ENCODE data around the gene GOLGA8S.
"Not testable (repeated sequence)": the region's sequence is repeated elsewhere in the genome, so short reads cannot be mapped to it uniquely, and the experiment has no call there.

GOLGA8S gene

DNA sequence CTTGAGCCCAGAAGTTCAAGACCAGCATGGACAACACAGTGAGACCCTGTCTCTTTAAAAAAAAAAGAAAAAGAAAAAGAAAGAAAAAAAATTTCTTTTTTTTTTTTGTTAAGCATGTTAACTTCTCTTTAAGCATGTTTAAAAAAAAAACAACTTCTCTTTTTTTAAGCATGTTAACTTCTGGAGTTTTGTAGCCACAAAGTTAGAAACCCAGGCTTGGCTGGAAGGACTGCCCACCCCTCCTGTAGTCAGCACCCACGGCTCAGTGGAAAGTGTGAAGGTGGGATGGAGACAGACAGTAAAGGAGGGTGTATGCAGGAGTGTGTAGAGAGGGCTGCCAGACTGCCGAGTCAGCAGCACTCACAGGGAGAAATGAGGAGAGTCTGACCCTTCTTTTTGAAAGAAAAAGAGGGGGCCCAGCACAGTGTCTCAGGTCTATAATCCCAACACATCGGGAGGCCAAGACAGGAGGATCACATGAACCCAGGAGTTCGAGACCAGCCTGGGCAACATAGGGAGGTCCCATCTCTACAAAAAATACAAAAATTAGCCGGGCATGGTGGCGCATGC lies 33.2 kb downstream of the GOLGA8S start:
- DNase-seq (ENCODE audit: extremely low read depth, insufficient read length): no peak
- Histone ChIP-seq H3K27me3 (replicated peaks; ENCODE audit: control insufficient read depth, insufficient read depth, low read length) (no peaks in the 10 kb centered on the region), H3K36me3 (ENCODE audit: control insufficient read depth, insufficient read depth, low read length) (no peaks in the 10 kb centered on the region), H3K4me3 (replicated peaks; ENCODE audit: low read depth, low read length) (no peak overlapping the region)
- TF ChIP-seq CTCF (IDR thresholded peaks at IDR 0.05; ENCODE audit: insufficient read depth, low read length, poor library complexity, severe bottlenecking): no peak

DNA sequence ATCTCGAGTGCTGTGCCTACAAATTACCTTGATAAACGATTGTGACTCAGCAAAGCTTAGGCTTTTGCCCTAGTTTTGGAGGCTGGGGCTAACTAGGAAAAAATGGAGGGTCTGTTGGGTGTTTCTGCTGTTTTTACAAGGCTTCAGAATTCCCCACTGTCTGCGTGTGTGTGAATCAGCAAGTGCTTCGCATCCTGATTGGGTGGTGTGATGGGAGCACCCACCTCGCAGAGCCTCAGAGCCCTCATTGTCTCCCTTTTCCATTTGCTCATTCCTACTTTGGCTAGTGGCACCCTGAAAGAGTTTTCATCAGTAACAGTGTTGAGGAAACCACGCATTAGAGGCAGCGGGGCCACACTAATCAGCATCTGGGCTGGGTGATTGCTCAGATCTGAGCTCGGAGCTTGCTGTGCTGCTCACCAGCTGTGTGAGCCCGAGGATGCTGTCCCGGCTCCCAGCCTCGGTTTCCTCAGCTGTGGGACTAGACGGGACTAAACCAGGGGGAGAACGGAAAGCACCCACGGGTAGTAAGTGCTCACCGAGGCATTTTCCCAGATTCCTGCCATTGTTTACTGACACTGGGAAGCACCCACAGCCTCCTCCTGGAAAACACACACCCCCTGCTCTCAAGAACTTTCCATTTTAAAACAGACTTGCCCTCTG lies 40.6 kb downstream of the GOLGA8S start:
- no peak for TF ChIP-seq CTCF (IDR thresholded peaks at IDR 0.05; ENCODE audit: insufficient read depth, low read length, poor library complexity, severe bottlenecking)
- no peak for DNase-seq (ENCODE audit: extremely low read depth, insufficient read length)
- H3K36me3 ChIP-seq (ENCODE audit: control insufficient read depth, insufficient read depth, low read length): no peaks in the 10 kb centered on the region
- H3K4me3 ChIP-seq (replicated peaks; ENCODE audit: low read depth, low read length): no peak overlapping the region
- H3K27me3 ChIP-seq (replicated peaks; ENCODE audit: control insufficient read depth, insufficient read depth, low read length): no peaks in the 10 kb centered on the region; the same call in 1 of the 2 replicates

DNA sequence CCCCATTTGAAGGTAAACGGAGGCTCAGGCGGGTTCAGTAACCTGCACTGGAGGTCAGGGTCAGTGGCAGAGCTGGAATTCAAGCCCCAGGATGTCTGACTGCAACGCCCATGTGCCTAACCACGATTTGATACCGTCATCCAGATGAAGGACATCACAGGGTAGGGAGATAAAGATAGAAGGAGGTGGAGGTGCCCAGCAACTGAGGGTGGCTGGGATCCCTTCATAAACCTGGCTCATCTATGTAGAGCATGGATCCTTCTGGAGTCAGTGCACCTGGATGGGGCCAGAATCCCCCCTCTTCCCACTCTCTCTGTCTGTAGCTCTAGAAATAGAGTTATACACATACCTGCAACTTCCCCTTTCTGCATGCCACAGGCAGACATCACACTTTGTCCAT lies 41.3 kb downstream of the GOLGA8S start:
- no peak for DNase-seq (ENCODE audit: extremely low read depth, insufficient read length)
- no peaks in the 10 kb centered on the region; the same call in 1 of the 2 replicates for H3K27me3 ChIP-seq (replicated peaks; ENCODE audit: control insufficient read depth, insufficient read depth, low read length)
- H3K4me3 ChIP-seq (replicated peaks; ENCODE audit: low read depth, low read length): no peak overlapping the region
- no peaks in the 10 kb centered on the region for H3K36me3 ChIP-seq (ENCODE audit: control insufficient read depth, insufficient read depth, low read length)
- TF ChIP-seq CTCF (IDR thresholded peaks at IDR 0.05; ENCODE audit: insufficient read depth, low read length, poor library complexity, severe bottlenecking): no peak

DNA sequence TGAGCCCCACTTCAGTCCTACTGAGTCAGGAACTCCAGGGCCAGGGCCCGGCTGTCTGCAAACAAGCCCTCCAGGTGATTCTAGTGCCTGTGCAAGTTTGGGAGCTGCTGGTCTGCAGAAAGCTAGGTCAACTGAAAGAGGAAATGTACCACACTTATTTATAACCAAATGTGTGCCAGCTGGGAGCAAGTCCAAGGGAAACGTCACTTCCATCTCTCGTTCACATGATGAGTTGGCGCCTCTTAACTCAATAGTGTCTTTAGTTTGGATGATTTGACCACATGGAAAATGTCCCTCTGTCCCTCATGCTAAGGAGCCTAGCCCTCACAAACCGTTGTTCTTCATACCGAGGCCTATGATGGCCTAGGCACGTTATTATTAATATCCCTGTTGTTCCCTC lies 43.2 kb downstream of the GOLGA8S start:
- H3K27me3 ChIP-seq (replicated peaks; ENCODE audit: control insufficient read depth, insufficient read depth, low read length): no peaks in the 10 kb centered on the region; the same call in 1 of the 2 replicates
- DNase-seq (ENCODE audit: extremely low read depth, insufficient read length): no peak
- TF ChIP-seq CTCF (IDR thresholded peaks at IDR 0.05; ENCODE audit: insufficient read depth, low read length, poor library complexity, severe bottlenecking): no peak
- no peaks in the 10 kb centered on the region for H3K36me3 ChIP-seq (ENCODE audit: control insufficient read depth, insufficient read depth, low read length)
- no peak overlapping the region for H3K4me3 ChIP-seq (replicated peaks; ENCODE audit: low read depth, low read length)

GRCh38 chr15:23398357-23398756 lies 43.8 kb downstream of the GOLGA8S start:
- H3K36me3 ChIP-seq (ENCODE audit: control insufficient read depth, insufficient read depth, low read length); DNase-seq (ENCODE audit: extremely low read depth, insufficient read length): not testable (repeated sequence)

GRCh38 chr15:23399207-23399606 lies 44.7 kb downstream of the GOLGA8S start:
- H3K27me3 ChIP-seq (replicated peaks; ENCODE audit: control insufficient read depth, insufficient read depth, low read length); H3K36me3 ChIP-seq (ENCODE audit: control insufficient read depth, insufficient read depth, low read length): not testable (repeated sequence)

More at GRCh38 chr15:23398357-23398756, 43.8 kb downstream of the GOLGA8S start:
- H3K4me3 ChIP-seq (replicated peaks; ENCODE audit: low read depth, low read length); H3K27me3 ChIP-seq (replicated peaks; ENCODE audit: control insufficient read depth, insufficient read depth, low read length): not testable (repeated sequence)

More at GRCh38 chr15:23399207-23399606, 44.7 kb downstream of the GOLGA8S start:
- not testable (repeated sequence) for H3K4me3 ChIP-seq (replicated peaks; ENCODE audit: low read depth, low read length); DNase-seq (ENCODE audit: extremely low read depth, insufficient read length)

Measured in GM06990 (cell line).